Skeletal muscle satellite cell (primary cell): ENCODE results near the gene OOSP4B. TPM values are rescaled to one million over a fixed set of nuclear protein-coding genes. Genes with fewer than 3 reads are reported as not detected.
"Not testable (repeated sequence)": the region's sequence is repeated elsewhere in the genome, so short reads cannot be mapped to it uniquely, and the experiment has no call there.

Experiments
- H3K27me3 ChIP-seq: 2 replicates; pipeline ENCODE4 v1.7.0; 2013; ENCODE audit warnings: low read length; ENCODE audit not compliant: control insufficient read depth, insufficient read depth
- H3K36me3 ChIP-seq: 2 replicates; pipeline ENCODE4 v1.7.0; 2013; ENCODE audit warnings: mild to moderate bottlenecking, control low read depth, low read length; ENCODE audit not compliant: insufficient read depth
- H3K4me1 ChIP-seq: 2 replicates; pipeline ENCODE4 v1.7.0; 2013; ENCODE audit warnings: low read length; ENCODE audit not compliant: control insufficient read depth, insufficient read depth
- H3K4me2 ChIP-seq: 2 replicates; pipeline ENCODE4 v1.7.0; 2013; ENCODE audit warnings: mild to moderate bottlenecking, low read length
- H3K4me3 ChIP-seq: 2 replicates; pipeline ENCODE4 v1.7.0; 2013; ENCODE audit warnings: low read length
- H3K9ac ChIP-seq: 2 replicates; pipeline ENCODE4 v1.7.0; 2013; ENCODE audit warnings: mild to moderate bottlenecking, low read depth, low read length, moderate library complexity
- H3K9me3 ChIP-seq: replicated peaks from 2 replicates; pipeline ENCODE4 v1.7.0; 2013; ENCODE audit warnings: mild to moderate bottlenecking, control low read depth, low read length
- total RNA-seq: library from RNA; depleted of rRNA; stranded (reverse); fragments of >200 nt; gene quantifications from 2 replicates; pipeline ENCODE4 v1.2.3, GENCODE V29; 2012; rRNA removed

The OOSP4B gene
- total RNA-seq = not detected in 2 replicates

DNA sequence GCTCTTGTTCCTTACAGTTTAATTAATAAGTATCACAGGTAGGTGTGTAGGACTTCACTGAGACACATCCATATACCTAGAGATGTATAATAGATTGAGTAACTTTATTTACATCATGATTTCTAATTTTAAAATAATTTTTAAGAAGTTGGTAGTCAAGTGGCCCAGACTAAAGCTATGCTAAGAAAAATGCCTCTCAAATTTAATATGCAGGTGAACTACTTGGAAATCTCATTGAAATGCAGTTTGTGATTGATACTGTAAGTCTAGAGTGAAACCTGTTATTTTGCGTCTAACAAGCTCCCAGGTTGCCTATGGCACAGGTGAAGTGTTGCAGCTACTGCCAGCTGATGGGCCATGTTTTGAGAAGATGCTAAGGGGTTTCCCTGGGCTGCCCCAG is at the start of gene OOSP4B:
TSS of gene OOSP4B (plus strand) at position 301 of the 400 bp plus-strand sequence.
- Histone ChIP-seq H3K9me3 (no peaks in the 10 kb centered on the region), H3K36me3 (no peaks in the 10 kb centered on the region), H3K4me3 (no peak within 1 kb of the TSS), H3K4me2 (no peak within 1 kb of the TSS), H3K9ac (no peak within 1 kb of the TSS), H3K4me1 (no peaks in the 10 kb centered on the region), H3K27me3 (no peaks in the 10 kb centered on the region)

DNA sequence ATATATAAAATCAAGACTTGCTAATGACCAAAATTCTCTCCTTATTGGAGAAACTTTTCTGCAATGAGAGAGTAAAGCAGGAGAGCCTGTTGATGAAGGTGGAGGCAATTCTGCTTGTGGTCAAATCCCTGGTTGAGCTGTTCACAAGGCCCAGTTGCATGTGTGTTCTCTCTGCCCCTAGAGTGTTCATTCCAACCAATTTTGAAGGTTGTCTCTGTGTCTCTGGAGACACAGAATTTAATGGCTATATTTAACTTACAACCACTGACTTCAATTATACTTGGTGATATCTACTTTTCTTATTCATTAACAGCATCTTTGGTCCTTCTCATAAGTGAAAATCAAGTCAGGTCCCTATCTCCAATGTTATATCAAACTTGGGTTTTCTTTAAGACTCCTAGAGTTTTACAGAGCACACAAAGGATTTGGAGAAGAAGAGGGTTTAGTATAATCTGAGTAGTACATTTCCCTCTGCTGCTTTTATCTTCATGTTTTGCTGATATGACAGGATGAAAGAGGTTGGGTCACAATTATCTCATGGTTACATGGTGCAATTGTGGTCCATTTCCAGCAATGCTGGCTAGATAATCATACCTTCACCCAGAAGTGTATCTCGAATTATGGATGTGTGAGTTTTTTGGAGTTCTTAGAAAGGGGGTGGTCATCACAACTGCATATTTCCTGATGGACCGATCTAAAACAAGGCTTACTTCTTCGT is 49.1 kb upstream of the OOSP4B start:
- no peaks in the 10 kb centered on the region for H3K4me1 ChIP-seq
- H3K4me3 ChIP-seq = no peak overlapping the region
- no peak overlapping the region for H3K4me2 ChIP-seq
- H3K9me3 ChIP-seq = no peaks in the 10 kb centered on the region
- no peak overlapping the region for H3K9ac ChIP-seq
- H3K36me3 ChIP-seq = no peaks in the 10 kb centered on the region
- H3K27me3 ChIP-seq = no peaks in the 10 kb centered on the region

DNA sequence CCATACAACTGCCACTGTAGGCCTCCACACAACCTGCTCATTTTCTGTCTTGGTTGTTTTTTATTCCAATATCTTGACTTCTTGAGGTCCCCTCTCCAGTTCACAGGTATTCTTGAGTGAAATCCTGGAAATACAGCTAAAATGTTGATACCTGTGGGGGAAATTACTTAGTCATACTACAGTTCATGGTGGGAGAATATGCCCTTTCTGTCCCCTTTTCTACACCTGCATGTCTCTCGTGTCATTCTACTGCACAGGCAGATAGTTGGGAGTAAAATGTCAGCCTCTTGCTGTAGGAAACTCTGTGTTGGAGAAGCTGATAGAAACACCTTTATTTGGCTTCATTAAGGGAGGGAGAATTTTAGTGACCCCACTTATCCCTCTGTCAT is 48.6 kb upstream of the OOSP4B start:
- H3K4me3 ChIP-seq = no peak overlapping the region
- no peaks in the 10 kb centered on the region for H3K27me3 ChIP-seq
- H3K9ac ChIP-seq = no peak overlapping the region
- no peaks in the 10 kb centered on the region for H3K4me1 ChIP-seq
- no peaks in the 10 kb centered on the region for H3K36me3 ChIP-seq
- no peaks in the 10 kb centered on the region for H3K9me3 ChIP-seq
- no peak overlapping the region for H3K4me2 ChIP-seq

GRCh38 chr11:59973097-59973496 is 43.9 kb upstream of the OOSP4B start:
- no peaks in the 10 kb centered on the region for H3K9me3 ChIP-seq
- no peak overlapping the region for H3K4me2 ChIP-seq
- H3K27me3 ChIP-seq = no peaks in the 10 kb centered on the region
- no peak overlapping the region for H3K9ac ChIP-seq
- H3K4me1 ChIP-seq = no peaks in the 10 kb centered on the region
- H3K4me3 ChIP-seq = no peak overlapping the region
- no peaks in the 10 kb centered on the region for H3K36me3 ChIP-seq

- H3K36me3 ChIP-seq = no peaks in the 10 kb centered on the region
- no peak overlapping the region for H3K9ac ChIP-seq
- no peak overlapping the region for H3K4me2 ChIP-seq
- no peaks in the 10 kb centered on the region for H3K4me1 ChIP-seq
- H3K4me3 ChIP-seq = no peak overlapping the region
- H3K27me3 ChIP-seq = no peaks in the 10 kb centered on the region
- no peaks in the 10 kb centered on the region for H3K9me3 ChIP-seq
Measured at GRCh38 chr11:59981106-59981770, 35.7 kb upstream of the OOSP4B start.

GRCh38 chr11:59982037-59982436 is 34.9 kb upstream of the OOSP4B start:
- not testable (repeated sequence) for H3K4me2 ChIP-seq, H3K4me3 ChIP-seq, H3K4me1 ChIP-seq, H3K9me3 ChIP-seq, H3K9ac ChIP-seq, H3K27me3 ChIP-seq, H3K36me3 ChIP-seq

- Histone ChIP-seq H3K4me3 (no peak overlapping the region), H3K9me3 (no peaks in the 10 kb centered on the region), H3K36me3 (no peaks in the 10 kb centered on the region)
Measured at GRCh38 chr11:59983212-59983611, 33.8 kb upstream of the OOSP4B start.

GRCh38 chr11:59984368-59984767 is 32.6 kb upstream of the OOSP4B start:
- Histone ChIP-seq H3K9me3 (no peaks in the 10 kb centered on the region), H3K4me3 (no peak overlapping the region), H3K9ac (no peak overlapping the region), H3K4me2 (no peak overlapping the region), H3K4me1 (no peaks in the 10 kb centered on the region), H3K36me3 (no peaks in the 10 kb centered on the region), H3K27me3 (no peaks in the 10 kb centered on the region)

More at GRCh38 chr11:59983212-59983611, 33.8 kb upstream of the OOSP4B start:
- no peak overlapping the region for H3K4me2 ChIP-seq
- H3K27me3 ChIP-seq = no peaks in the 10 kb centered on the region
- no peak overlapping the region for H3K9ac ChIP-seq
- no peaks in the 10 kb centered on the region for H3K4me1 ChIP-seq

GRCh38 chr11:59990421-59990820 is 26.6 kb upstream of the OOSP4B start:
- Histone ChIP-seq H3K4me3 (no peak overlapping the region), H3K9ac (no peak overlapping the region), H3K9me3 (no peaks in the 10 kb centered on the region), H3K36me3 (no peaks in the 10 kb centered on the region), H3K4me1 (no peaks in the 10 kb centered on the region), H3K4me2 (no peak overlapping the region), H3K27me3 (no peaks in the 10 kb centered on the region)

DNA sequence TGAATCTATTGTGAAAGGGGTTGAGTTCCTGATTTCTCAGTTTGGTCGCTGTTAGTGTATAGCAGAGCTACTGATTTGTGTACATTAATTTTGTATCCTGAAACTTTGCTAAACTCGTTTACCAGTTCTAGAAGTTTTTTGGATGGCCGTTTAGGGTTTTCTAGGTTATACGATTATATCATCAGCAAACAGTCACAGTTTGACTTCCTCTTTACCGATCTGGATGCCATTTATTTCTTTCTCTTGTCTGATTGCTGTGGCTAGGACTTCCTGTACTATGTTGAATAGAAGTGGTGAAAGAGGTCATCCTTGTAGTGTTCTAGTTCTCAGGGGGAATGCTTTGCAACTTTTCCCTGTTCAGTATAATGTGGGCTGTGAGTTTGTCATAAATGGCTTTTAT is 24.6 kb upstream of the OOSP4B start:
- no peaks in the 10 kb centered on the region for H3K36me3 ChIP-seq
- H3K9me3 ChIP-seq = no peaks in the 10 kb centered on the region
- no peaks in the 10 kb centered on the region for H3K4me1 ChIP-seq
- H3K4me2 ChIP-seq = no peak overlapping the region
- H3K9ac ChIP-seq = no peak overlapping the region
- H3K4me3 ChIP-seq = no peak overlapping the region
- no peaks in the 10 kb centered on the region for H3K27me3 ChIP-seq

DNA sequence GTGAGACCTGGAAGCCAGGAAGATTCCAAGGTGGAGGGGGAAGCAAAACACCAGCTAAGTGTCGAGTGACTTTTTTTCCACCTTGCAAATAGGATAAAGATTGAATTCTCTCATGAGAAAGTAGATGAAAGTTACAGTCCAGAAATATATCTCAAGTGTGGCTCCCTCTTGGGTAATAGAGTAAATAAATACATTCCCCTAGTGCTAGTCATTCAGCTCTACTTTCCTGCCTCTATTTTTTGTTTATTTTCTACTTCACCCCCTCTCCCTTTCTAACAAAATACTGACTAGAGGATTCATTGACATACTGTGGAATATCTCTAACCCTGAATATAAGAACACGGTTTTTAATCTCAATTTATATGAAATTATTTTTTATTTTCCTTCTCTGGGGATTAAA is 19.2 kb upstream of the OOSP4B start:
- no peaks in the 10 kb centered on the region for H3K36me3 ChIP-seq
- no peak overlapping the region for H3K4me2 ChIP-seq
- no peaks in the 10 kb centered on the region for H3K9me3 ChIP-seq
- no peak overlapping the region for H3K9ac ChIP-seq
- no peaks in the 10 kb centered on the region for H3K4me1 ChIP-seq
- no peak overlapping the region for H3K4me3 ChIP-seq
- no peaks in the 10 kb centered on the region for H3K27me3 ChIP-seq

DNA sequence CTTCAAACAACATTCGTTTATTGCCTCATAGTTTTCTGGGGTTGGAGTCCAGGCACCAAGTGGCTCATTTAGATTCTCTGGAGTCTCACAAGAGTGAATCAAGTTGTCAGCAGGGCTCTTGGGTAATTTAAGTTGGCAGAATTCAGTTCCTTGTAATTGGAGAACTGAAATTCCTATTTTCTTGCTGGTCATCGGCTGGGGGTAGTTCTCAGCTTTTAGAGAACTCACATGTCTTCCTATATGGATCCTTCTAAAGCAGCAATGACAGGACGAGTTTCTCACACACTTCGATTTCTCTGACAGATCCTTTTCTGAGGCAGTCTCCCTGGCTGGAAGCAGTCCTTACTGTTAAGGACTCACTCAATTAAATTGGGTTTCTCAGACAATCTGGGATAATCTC is 17.3 kb upstream of the OOSP4B start:
- Histone ChIP-seq H3K27me3 (no peaks in the 10 kb centered on the region), H3K4me3 (no peak overlapping the region), H3K4me1 (no peaks in the 10 kb centered on the region), H3K9me3 (no peaks in the 10 kb centered on the region), H3K9ac (no peak overlapping the region), H3K4me2 (no peak overlapping the region), H3K36me3 (no peaks in the 10 kb centered on the region)
